ENCODE data around the gene OR10G3.
A peak's percentile ranks its signal among the peaks of the same experiment; 100 is the strongest.
"Not testable (repeated sequence)": the region's sequence is repeated elsewhere in the genome, so short reads cannot be mapped to it uniquely, and the experiment has no call there.

OR10G3 gene, protein sequence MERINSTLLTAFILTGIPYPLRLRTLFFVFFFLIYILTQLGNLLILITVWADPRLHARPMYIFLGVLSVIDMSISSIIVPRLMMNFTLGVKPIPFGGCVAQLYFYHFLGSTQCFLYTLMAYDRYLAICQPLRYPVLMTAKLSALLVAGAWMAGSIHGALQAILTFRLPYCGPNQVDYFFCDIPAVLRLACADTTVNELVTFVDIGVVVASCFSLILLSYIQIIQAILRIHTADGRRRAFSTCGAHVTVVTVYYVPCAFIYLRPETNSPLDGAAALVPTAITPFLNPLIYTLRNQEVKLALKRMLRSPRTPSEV

DNA sequence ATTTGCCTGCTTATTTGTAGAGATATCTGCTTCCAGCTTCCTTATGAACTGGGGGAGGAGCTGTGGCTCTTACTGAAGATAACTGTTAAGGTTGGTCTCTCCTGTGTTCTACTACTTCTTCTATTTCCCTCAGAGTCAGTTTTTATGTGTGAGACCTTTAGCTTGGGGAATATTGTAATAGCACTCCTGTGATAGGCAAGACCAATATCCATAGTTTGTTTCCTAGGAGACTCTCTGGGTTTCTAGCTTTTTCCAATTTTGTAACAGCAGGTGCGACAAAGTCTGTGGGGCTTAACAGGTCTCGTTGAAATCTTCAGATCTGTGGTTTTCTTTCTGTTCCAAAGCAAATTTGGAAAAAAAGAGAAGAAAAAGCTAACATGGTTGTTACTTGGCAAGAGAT, at the start of gene OR10G3:
Gene OR10G3 (minus strand): TSS at position 101 of the 400 bp plus-strand sequence. CDS start 9,332 bp downstream, outside the sequence.
- no peaks in the 10 kb centered on the region for H3K9me3 ChIP-seq (ENCODE audit: low read depth, low read length)
- no peak within 1 kb of the TSS for H3K4me3 ChIP-seq
- no peak within 1 kb of the TSS for H3K27ac ChIP-seq
- TF ChIP-seq FOXP2 (optimal IDR thresholded peaks at IDR 0.05; ENCODE audit: control extremely low read depth, extremely low read length, insufficient read depth) (no peak), EZH2 (IDR thresholded peaks at IDR 0.05) (no peak), POLR2AphosphoS5 (IDR thresholded peaks at IDR 0.05; ENCODE audit: borderline replicate concordance, low read depth, low read length) (no peak)
- DNase-seq (ENCODE audit: low read depth, low spot score), result no peak
- H3K9ac ChIP-seq (ENCODE audit: insufficient read length), result no peak within 1 kb of the TSS
- H3K36me3 ChIP-seq (ENCODE audit: insufficient read depth, low read length), result no peaks in the 10 kb centered on the region

DNA sequence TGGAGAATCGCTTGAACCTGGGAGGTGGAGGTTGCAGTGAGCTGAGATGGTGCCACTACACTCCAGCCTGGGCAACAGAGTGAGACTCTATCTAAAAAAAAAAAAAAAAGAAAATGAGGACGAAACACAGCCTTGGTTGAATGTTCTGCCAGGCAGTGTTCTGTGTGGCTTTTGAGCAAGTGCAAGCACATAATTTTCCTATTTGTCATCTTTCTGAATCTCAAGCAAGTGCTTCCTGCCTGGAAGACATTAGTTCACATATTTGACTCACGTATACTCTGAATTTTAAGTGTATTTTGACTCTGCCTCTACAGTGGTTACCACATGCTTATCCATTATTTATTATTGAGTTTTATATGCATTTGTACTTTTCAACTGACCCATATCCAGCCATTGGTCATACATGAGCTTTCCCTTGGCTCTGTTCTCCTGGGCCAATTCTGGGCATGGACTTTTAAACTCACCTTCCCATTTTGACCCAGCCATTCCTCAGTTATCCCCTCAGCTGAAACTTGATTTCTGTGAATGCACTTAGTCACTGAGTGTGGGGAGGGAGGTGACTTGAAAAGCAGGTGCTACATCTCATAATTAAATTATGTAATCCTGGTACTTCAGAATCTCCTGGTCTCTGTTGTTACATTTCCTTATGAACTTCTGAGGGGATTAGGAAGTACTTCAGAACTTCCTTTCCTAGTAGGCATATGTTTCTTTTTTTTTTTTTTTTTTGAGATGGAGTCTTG, 46.8 kb upstream of the OR10G3 start:
- H3K9ac ChIP-seq (ENCODE audit: insufficient read length), result no peak overlapping the region
- H3K36me3 ChIP-seq (ENCODE audit: insufficient read depth, low read length), result no peaks in the 10 kb centered on the region
- H3K27ac ChIP-seq, result no peak overlapping the region
- no peaks in the 10 kb centered on the region for H3K9me3 ChIP-seq (ENCODE audit: low read depth, low read length)
- TF ChIP-seq FOXP2 (optimal IDR thresholded peaks at IDR 0.05; ENCODE audit: control extremely low read depth, extremely low read length, insufficient read depth), result no peak
- no peak for TF ChIP-seq EZH2 (IDR thresholded peaks at IDR 0.05)
- TF ChIP-seq POLR2AphosphoS5 (IDR thresholded peaks at IDR 0.05; ENCODE audit: borderline replicate concordance, low read depth, low read length), result no peak
- H3K4me3 ChIP-seq, result no peak overlapping the region
- no peak for DNase-seq (ENCODE audit: low read depth, low spot score)

DNA sequence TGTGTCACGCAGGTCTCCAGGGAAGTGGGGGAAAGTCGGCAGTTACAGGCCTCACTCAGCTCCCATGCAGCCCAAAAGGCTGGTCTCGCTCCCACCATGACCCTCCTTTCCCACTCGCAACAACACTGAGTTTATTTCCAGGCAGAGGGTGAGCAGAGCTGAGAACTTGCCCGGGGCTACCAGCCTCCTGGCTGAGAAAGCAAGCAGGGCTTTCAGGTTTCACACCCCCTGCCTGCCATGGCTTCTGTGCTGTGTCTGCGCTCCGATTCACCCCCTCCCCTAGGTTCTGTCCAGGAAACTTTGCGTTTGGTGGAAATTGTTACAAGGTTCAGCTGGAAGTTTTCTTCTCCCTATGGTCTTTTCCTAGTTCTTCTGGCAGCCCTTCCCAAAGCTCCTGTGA, 37.7 kb upstream of the OR10G3 start:
- Histone ChIP-seq H3K9me3 (ENCODE audit: low read depth, low read length) (no peaks in the 10 kb centered on the region), H3K9ac (ENCODE audit: insufficient read length) (peak overlapping the region; percentile 15), H3K27ac (no peak overlapping the region), H3K4me3 (no peak overlapping the region), H3K36me3 (ENCODE audit: insufficient read depth, low read length) (no peaks in the 10 kb centered on the region)
- no peak for DNase-seq (ENCODE audit: low read depth, low spot score)
- no peak for TF ChIP-seq EZH2 (IDR thresholded peaks at IDR 0.05)
- TF ChIP-seq FOXP2 (optimal IDR thresholded peaks at IDR 0.05; ENCODE audit: control extremely low read depth, extremely low read length, insufficient read depth), result no peak
- TF ChIP-seq POLR2AphosphoS5 (IDR thresholded peaks at IDR 0.05; ENCODE audit: borderline replicate concordance, low read depth, low read length), result no peak

DNA sequence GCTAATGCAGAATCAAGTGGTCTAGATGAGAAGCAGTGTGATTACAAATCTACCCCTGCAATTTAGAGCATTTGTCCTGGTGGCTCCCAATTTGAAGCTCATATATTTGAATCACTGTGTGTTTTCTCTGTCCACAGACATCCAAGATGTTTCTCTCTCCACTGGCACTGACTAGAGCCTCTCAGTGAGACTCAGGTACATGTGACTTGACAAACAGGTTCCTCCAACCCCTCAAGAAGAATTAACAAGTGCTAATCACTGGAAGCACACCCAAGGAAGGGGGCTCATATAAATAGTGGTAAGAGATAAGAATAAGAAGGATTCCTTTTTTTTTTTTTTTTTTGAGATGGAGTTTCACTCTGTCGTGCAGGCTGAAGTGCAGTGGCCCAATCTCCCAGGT, 34.4 kb upstream of the OR10G3 start:
- Histone ChIP-seq H3K27ac (no peak overlapping the region), H3K36me3 (ENCODE audit: insufficient read depth, low read length) (no peaks in the 10 kb centered on the region), H3K4me3 (no peak overlapping the region), H3K9ac (ENCODE audit: insufficient read length) (no peak overlapping the region), H3K9me3 (ENCODE audit: low read depth, low read length) (no peaks in the 10 kb centered on the region)
- no peak for DNase-seq (ENCODE audit: low read depth, low spot score)
- no peak for TF ChIP-seq FOXP2 (optimal IDR thresholded peaks at IDR 0.05; ENCODE audit: control extremely low read depth, extremely low read length, insufficient read depth)
- no peak for TF ChIP-seq POLR2AphosphoS5 (IDR thresholded peaks at IDR 0.05; ENCODE audit: borderline replicate concordance, low read depth, low read length)
- TF ChIP-seq EZH2 (IDR thresholded peaks at IDR 0.05), result no peak

DNA sequence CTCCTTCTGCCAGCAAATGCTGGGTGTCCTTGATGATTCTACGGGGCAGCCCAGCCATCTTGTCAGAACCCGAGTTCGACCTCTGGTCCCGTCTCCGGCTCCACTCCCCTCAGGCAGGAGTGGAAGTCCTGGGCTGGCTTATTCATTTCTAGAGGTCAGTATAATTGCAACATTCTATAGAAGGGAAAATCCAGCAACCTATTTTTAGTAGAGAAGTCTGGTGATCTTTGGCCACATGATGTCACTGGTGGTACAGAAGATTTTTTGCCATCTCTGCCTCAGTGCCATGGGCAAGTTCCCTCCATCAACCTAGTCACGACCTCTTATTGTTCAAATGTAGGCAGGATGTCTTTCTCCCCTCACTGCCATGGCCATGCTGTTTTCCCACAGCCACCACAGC, 32.4 kb upstream of the OR10G3 start:
- no peak for TF ChIP-seq FOXP2 (optimal IDR thresholded peaks at IDR 0.05; ENCODE audit: control extremely low read depth, extremely low read length, insufficient read depth)
- TF ChIP-seq EZH2 (IDR thresholded peaks at IDR 0.05), result no peak
- no peak for TF ChIP-seq POLR2AphosphoS5 (IDR thresholded peaks at IDR 0.05; ENCODE audit: borderline replicate concordance, low read depth, low read length)
- Histone ChIP-seq H3K9me3 (ENCODE audit: low read depth, low read length) (no peaks in the 10 kb centered on the region), H3K36me3 (ENCODE audit: insufficient read depth, low read length) (no peaks in the 10 kb centered on the region), H3K9ac (ENCODE audit: insufficient read length) (no peak overlapping the region), H3K27ac (no peak overlapping the region), H3K4me3 (no peak overlapping the region)
- no peak for DNase-seq (ENCODE audit: low read depth, low spot score)

DNA sequence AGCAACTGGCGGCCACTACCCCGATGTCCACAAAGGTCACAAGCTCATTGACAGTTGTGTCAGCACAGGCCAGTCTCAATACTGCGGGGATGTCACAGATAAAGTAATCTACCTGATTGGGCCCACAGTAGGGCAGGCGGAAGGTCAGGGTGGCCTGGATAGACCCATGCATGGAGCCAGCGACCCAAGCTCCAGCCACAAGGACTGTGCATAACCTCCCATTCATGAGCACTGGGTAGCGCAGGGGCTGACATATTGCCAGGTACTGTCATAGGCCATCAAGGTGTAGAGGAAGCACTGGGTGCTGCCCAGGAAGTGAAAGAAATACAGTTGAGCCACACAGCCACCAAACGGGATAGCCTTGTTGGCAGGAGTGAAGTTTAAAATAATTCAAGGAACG, 22.3 kb upstream of the OR10G3 start:
- not testable (repeated sequence) for H3K4me3 ChIP-seq; H3K27ac ChIP-seq; H3K36me3 ChIP-seq (ENCODE audit: insufficient read depth, low read length); H3K9ac ChIP-seq (ENCODE audit: insufficient read length); DNase-seq (ENCODE audit: low read depth, low spot score); H3K9me3 ChIP-seq (ENCODE audit: low read depth, low read length)

DNA sequence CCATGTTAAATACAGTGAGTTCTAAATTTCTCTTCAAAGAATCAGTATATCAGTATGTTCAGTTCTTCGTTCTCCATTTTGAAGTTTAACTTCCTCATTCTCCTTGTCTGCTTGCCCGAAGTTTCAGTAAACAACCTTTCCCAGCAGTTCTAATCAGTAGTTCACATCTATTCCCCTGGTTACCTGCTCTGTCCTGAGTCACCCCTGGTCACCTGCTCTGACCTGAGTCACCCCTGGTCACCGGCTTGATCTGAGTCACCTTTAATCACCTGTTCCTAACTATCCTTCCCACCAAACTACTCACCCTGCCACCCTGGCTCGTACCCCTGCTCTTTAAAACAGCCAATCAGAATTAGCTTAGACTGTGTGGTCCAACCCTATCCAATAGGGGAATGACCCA, 9.4 kb upstream of the OR10G3 start:
- TF ChIP-seq EZH2 (IDR thresholded peaks at IDR 0.05) (no peak), FOXP2 (optimal IDR thresholded peaks at IDR 0.05; ENCODE audit: control extremely low read depth, extremely low read length, insufficient read depth) (no peak), POLR2AphosphoS5 (IDR thresholded peaks at IDR 0.05; ENCODE audit: borderline replicate concordance, low read depth, low read length) (no peak)
- Histone ChIP-seq H3K9me3 (ENCODE audit: low read depth, low read length) (peaks cover 2% of the 10 kb centered on the region; the same call in 1 of the 2 replicates), H3K4me3 (no peak overlapping the region), H3K27ac (no peak overlapping the region), H3K9ac (ENCODE audit: insufficient read length) (no peak overlapping the region), H3K36me3 (ENCODE audit: insufficient read depth, low read length) (no peaks in the 10 kb centered on the region)
- DNase-seq (ENCODE audit: low read depth, low spot score), result no peak

DNA sequence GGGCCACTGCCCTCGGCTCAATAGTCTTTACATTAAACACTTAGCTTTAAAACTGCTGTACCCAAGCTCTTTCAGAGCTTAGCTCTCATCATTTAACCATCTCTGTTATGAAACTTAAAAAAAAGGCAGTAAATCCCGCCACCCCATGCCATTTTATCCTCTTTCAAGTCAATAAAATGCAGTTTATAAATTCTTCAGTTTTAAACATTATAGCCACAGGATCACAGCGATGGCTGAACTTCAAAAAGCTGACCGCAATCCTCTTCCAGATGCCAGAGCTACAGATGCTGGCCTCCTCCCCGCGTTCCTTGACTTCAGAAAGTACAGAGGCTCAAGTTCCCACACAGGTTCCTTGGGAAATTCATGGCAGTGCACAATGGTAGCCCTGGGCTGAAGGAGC, 4.2 kb downstream of the OR10G3 start:
- no peaks in the 10 kb centered on the region for H3K36me3 ChIP-seq (ENCODE audit: insufficient read depth, low read length)
- no peak for DNase-seq (ENCODE audit: low read depth, low spot score)
- no peak overlapping the region for H3K9ac ChIP-seq (ENCODE audit: insufficient read length)
- no peaks in the 10 kb centered on the region for H3K9me3 ChIP-seq (ENCODE audit: low read depth, low read length)
- no peak overlapping the region for H3K27ac ChIP-seq
- no peak for TF ChIP-seq EZH2 (IDR thresholded peaks at IDR 0.05)
- H3K4me3 ChIP-seq, result no peak overlapping the region

DNA sequence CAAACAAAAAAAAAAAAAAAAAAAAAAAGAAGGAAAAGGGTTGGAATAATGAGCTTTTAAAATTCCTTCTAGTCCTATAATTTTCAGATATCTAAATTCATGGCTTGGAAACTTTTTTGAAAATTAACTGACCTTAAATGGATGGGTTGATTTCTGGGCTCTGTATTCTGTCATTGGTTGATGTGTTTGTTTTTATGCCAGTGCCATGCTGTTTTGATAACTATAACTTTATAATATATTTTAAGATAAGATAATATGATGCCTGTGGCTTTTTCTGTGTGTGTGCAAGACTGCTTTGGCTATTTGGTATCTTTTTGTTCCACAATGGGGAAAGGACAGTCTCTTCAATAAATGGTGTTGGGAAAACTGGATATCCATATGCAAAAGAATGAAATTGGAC, 7.3 kb downstream of the OR10G3 start:
- H3K36me3 ChIP-seq (ENCODE audit: insufficient read depth, low read length), result no peaks in the 10 kb centered on the region
- DNase-seq (ENCODE audit: low read depth, low spot score), result no peak
- no peak overlapping the region for H3K4me3 ChIP-seq
- H3K27ac ChIP-seq, result no peak overlapping the region
- no peak for TF ChIP-seq FOXP2 (optimal IDR thresholded peaks at IDR 0.05; ENCODE audit: control extremely low read depth, extremely low read length, insufficient read depth)
- TF ChIP-seq POLR2AphosphoS5 (IDR thresholded peaks at IDR 0.05; ENCODE audit: borderline replicate concordance, low read depth, low read length), result no peak
- TF ChIP-seq EZH2 (IDR thresholded peaks at IDR 0.05), result no peak
- H3K9ac ChIP-seq (ENCODE audit: insufficient read length), result no peak overlapping the region
- no peaks in the 10 kb centered on the region for H3K9me3 ChIP-seq (ENCODE audit: low read depth, low read length)
